Activated naive CD4-positive, alpha-beta T cell treated with anti-CD3 and anti-CD28 coated beads, Interleukin-2, amount 50 U/mL, for 72 hours (primary cell): ENCODE measurements around the gene OR51A2. TPM values are rescaled to one million over a fixed set of nuclear protein-coding genes. Genes with fewer than 3 reads are reported as not detected.

Experiments used
- ATAC-seq, 2 donors: fragments of 150-1000 bp; cut with Tn5 transposase; 2 replicates each; pipeline ENCODE4 v1.10.0; 2021; ENCODE audit warnings: mild to moderate bottlenecking in 2 of 2, moderate library complexity in 2 of 2
- DNase-seq, 2 donors: peaks; one replicate each; pipeline ENCODE4 v3.0.0; 2021 to 2022; ENCODE audit warnings: low spot score in 2 of 2
- H3K27ac Mint-ChIP-seq, 2 donors: one replicate each; pipeline ENCODE4 v1.8.0; 2022; ENCODE audit warnings: mild to moderate bottlenecking in 2 of 2, mixed read lengths in 2 of 2
- H3K36me3 Mint-ChIP-seq, 2 donors: one replicate each; pipeline ENCODE4 v1.8.0; 2022; ENCODE audit warnings: mixed read lengths in 2 of 2
- H3K9me3 Mint-ChIP-seq, 2 donors: one replicate each; pipeline ENCODE4 v1.8.0; 2022; ENCODE audit warnings: mixed read lengths in 2 of 2
- total RNA-seq, 2 donors: library from RNA; stranded (reverse); gene quantifications; one replicate each; pipeline ENCODE4 v1.2.3, GENCODE V29; 2022

OR51A2 gene
- total RNA-seq, 2 donors from 2014 or later = not detected

DNA sequence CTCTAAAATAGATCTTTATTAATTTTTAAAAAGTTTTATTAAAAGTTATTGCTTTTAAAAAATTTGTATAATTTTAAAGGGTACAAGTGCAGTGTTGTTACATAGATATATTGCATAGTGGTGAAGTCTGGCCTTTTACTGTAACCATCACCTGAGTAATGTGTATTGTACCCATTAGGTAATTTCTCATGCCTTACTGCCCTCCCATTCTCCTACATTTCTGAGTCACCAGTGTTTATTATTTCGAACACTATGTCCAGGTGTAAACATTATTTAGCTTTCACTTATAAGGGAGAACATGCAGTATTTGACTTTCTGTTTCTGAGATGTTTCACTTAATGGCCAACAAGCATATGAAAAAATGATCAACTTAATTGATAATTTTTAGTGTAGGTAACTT lies 33.7 kb downstream of the OR51A2 start:
- Mint-ChIP-seq H3K9me3 (peaks cover 4 to 6% of the 10 kb centered on the region in 2 donors), H3K27ac (no peak overlapping the region), H3K36me3 (no peaks in the 10 kb centered on the region)
- DNase-seq = no peak
- no peak for ATAC-seq

DNA sequence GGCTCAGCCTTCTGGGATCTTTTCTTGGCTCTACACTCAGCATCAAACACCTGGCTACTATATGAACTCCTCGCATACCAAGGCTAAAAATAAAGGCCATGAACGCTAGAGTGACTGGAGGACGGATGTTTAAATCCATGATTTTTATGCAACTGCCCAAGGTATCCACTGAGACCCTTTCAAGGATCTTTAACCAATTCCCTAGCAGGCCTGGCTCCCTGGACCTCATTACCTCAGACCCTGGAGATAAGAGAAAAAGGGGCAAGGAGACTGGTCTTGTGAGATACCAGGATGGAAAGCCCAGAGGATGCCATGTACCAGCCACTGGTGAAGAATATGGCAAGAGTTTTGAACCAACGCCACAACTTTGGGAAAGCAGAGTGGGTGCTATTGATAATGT lies 36.3 kb downstream of the OR51A2 start, which contains the start of gene OR51G2:
TSS of gene OR51G2 (minus strand) at position 101 of the 400 bp plus-strand sequence. CDS start 3,687 bp downstream, outside the sequence.
- Mint-ChIP-seq H3K9me3 (peaks cover 0 to 6% of the 10 kb centered on the region in 2 donors), H3K36me3 (no peaks in the 10 kb centered on the region), H3K27ac (no peak within 1 kb of the TSS)
- DNase-seq (no peak), ATAC-seq (no peak)

DNA sequence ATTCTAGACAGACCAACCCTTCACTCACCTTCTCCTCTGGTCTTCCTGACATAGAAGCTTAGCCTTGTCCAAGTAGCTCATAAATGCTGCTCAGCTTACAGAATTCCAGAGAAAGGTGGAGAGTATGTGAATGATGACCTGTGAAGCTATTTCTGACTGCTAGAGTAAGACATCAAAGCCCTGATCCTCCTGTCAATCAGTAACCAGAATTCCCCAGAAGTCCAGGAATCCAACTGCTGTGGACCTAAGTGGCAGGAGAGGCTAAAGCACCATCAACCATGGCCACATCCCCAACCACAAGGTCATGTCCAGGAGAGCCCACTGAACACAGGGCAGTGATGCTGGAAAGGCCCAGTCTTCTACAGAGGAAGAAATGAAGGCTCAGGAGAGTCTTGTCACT lies 38.9 kb downstream of the OR51A2 start:
- no peaks in the 10 kb centered on the region for H3K9me3 Mint-ChIP-seq
- no peak for DNase-seq
- no peak for ATAC-seq
- H3K36me3 Mint-ChIP-seq = no peaks in the 10 kb centered on the region
- no peak overlapping the region for H3K27ac Mint-ChIP-seq

Other genes with a start within 250 kb of the OR51A2 start
- not detected for gene OR51F1, start 185.8 kb downstream of the OR51A2 start, total RNA-seq
- gene OR52R1, start 151.3 kb downstream of the OR51A2 start, total RNA-seq = not detected
- not detected for gene OR51F2, start 134.4 kb downstream of the OR51A2 start, total RNA-seq
- gene OR51S1, start 106.5 kb downstream of the OR51A2 start, total RNA-seq = not detected
- not detected for gene OR51T1, start 73.8 kb downstream of the OR51A2 start, total RNA-seq
- gene OR51A7, start 51.9 kb downstream of the OR51A2 start, total RNA-seq = not detected
- gene OR51G2, start 36.4 kb downstream of the OR51A2 start, total RNA-seq = not detected
- not detected for gene OR51G1, start 31.4 kb downstream of the OR51A2 start, total RNA-seq
- not detected for gene OR51A4, start 8.1 kb downstream of the OR51A2 start, total RNA-seq
- not detected for gene OR51L1, start 39.1 kb upstream of the OR51A2 start, total RNA-seq
- not detected for gene OR52J3, start 90.8 kb upstream of the OR51A2 start, total RNA-seq
- gene OR52E2, start 103.9 kb upstream of the OR51A2 start, total RNA-seq = not detected
- not detected for gene OR52E1, start 113.9 kb upstream of the OR51A2 start, total RNA-seq
- gene OR52A5, start 182.6 kb upstream of the OR51A2 start, total RNA-seq = not detected
- not detected for gene OR52A1, start 199.0 kb upstream of the OR51A2 start, total RNA-seq
- not detected for gene OR51V1, start 245.0 kb upstream of the OR51A2 start, total RNA-seq